ENCODE data around the gene TMEM178B.
A peak's percentile ranks its signal among the peaks of the same experiment; 100 is the strongest.
"Not testable (repeated sequence)": the region's sequence is repeated elsewhere in the genome, so short reads cannot be mapped to it uniquely, and the experiment has no call there.

TMEM178B gene

DNA sequence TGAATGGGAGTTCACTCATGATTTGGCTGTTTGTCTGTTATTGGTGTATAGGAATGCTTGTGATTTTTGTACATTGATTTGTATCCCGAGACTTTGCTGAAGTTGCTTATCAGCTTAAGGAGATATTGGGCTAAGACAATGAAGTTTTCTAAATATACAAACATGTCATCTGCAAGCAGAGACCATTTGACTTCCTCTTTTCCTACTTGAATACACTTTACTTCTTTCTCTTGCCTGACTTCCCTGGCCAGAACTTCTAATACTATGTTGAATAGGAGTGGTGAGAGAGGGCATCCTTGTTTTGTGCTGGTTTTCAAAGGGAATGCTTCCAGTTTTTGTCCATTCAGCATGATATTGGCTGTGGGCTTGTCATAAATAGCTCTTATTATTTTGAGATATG, 101.9 kb downstream of the TMEM178B start:
- DNase-seq; intact Hi-C loops (cut with DNase I): not testable (repeated sequence)

DNA sequence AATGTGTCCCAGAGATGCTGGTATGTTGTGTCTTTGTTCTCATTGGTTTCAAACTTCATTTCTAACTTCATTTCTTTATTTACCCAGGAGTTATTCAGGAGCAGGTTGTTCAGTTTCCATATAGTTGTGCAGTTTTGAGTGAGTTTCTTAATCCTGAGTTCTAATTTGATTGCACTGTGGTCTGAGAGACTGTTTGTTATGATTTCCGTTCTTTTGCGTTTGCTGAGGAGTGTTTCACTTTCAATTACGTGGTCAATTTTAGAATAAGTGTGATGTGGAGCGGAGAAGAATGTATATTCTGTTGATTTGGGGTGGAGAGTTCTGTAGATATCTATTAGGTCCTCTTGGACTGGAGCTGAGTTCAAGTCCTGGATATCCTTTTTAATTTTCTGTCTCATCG, 103.3 kb downstream of the TMEM178B start:
- intact Hi-C loops (cut with DNase I); DNase-seq: not testable (repeated sequence)

- intact Hi-C loops (cut with DNase I) = no loop called here
- no peak for DNase-seq
Measured at GRCh38 chr7:141178486-141179135, 104.7 kb downstream of the TMEM178B start.

DNA sequence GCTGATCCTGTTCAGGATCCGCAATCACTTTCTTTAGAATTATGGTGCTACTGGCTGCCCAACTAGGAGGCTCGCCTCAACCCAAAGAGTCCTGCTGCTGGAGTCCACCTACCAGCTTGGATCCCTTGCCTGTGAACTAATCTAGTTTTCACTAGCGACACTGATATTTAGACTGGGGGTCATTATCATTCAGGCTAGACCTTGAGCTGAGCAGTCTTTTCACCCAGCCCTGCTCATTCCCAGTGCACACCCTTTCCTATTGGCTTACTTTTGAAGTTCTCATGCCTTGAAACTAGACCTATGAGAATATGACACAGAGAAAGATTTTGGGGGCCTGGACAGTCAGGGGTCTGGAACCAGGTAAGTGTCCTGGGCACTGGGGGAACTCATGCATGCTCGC, 107.9 kb downstream of the TMEM178B start:
- intact Hi-C loops (cut with DNase I) = no loop called here
- no peak for DNase-seq

DNA sequence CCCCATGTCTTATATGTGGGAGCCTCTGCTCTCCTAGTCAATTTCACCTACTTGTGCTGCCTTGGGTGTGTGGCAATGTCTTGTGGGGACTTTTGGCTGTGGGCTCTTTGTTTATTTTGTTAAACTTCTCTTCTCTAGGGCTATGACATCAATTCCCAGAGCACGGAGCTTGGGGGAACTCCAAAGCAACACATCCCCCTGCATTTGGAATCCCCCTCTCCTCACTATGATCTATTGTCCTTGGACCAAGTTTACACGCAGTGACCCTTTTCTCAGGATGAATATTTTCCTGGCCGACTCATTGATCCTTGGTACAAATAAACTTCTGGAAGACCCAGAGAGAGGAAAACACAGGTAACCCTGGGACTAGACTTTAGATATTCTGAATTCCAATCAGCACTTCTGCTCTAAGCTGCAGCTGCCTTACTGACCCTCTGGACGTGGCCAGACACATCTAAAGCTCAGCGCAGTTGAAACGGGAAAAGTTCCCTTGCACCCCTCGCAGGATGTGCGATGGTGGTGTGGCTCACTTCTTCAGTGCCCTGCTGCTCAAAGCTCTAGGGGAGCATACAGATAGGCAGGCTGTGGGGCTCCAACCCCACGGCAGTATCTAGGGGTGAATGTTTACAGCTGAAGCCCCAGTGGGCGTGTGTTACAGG, 110.8 kb downstream of the TMEM178B start:
- intact Hi-C loops (cut with DNase I) = no loop called here

DNA sequence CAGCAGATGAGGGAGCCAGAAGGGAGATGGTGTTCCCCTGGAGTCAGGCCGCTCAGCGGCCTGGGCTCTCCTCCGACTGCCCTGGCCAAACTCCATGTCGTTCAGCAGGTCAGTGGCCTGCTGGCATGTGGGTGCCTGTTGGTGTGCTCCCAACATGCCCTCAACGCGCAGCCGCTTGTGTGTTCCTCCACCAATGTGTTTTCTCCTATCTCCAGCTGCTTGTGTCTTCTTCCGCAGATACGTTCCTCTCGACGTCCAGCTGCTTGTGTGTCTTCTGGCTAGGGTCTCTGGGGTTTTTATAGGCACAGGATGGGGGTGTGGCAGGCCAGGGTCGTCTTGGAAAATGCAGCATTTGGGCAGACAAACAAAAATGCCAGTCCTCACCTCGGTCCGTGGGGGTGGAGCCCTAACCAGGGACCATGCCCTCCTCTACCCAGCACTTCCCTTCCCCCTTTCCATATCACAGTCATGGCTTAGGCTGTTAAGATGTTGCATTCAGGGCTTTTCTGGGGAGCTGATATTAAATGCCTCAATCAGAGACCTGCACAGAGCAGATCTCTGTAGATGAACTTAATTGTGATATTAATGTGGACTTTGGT, 111.6 kb downstream of the TMEM178B start:
- intact Hi-C loops (cut with DNase I) = no loop called here
- no peak for DNase-seq

More for the DNA sequence above, 110.8 kb downstream of the TMEM178B start:
- no peak for DNase-seq

DNA sequence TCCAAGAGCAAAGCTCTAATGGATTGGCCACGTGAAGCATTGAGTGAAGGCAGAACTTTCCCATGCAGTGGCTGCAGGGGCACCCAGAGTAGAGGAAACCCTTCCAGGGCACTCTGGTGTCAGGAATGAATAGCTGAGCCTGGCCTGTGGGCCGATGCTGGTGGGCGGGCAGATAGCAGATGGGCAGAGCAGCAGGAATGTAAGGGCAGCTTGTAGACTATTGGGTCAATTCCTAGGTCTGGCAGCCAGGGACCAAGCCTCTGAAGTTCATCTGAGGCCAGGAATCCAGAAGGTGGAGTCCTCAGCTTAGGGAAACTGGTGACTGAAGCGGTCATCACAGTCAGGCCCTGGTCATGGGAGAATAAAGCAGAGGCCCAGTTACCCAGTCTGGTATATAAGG, 115.4 kb downstream of the TMEM178B start:
- intact Hi-C loops (cut with DNase I) = no loop called here

DNA sequence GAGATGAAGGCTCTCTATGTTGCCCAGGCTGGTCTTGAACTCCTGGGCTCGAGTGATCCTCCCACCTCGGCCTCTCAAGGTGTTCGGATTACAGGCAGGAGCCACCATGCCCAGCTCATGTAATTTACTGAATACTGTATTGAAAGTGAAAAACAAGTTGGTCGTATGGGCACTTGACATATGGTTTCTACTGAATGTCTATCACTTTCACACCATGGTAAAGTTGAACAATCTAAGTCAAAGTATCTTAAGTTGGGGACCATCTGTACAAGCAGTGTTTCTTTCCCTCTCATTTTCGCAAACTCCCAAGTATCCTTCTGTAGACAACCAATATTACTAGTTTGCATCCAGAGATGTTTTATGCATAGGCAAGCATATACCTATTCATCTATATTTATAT, 116.6 kb downstream of the TMEM178B start:
- intact Hi-C loops (cut with DNase I) = loop anchor here (10.0 kb wide), 1 partner anchor 64 kb away; no protein-coding TSS in a partner anchor
- no peak for DNase-seq

More for the DNA sequence above, 115.4 kb downstream of the TMEM178B start:
- no peak for DNase-seq

DNA sequence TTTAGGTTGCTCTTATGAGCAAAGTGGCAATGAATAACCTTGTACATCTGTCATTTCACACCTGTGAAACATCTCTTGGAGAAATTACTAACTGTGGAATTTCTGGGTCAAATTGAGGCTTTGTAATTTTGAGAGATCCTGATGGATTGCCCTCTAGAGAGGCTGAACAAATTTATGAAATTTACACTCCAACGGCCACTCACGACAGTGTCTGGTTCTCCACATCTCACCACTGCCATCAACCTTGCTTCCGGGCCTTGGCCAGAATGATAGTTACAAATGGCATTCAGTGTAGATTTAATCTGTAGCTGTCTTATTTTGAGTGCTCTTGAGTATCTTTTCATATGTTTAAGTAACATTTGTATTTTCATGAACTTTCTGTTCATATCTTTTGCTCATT, 117.4 kb downstream of the TMEM178B start:
- intact Hi-C loops (cut with DNase I) = loop anchor here (10.0 kb wide), 1 partner anchor 64 kb away; no protein-coding TSS in a partner anchor
- no peak for DNase-seq

DNA sequence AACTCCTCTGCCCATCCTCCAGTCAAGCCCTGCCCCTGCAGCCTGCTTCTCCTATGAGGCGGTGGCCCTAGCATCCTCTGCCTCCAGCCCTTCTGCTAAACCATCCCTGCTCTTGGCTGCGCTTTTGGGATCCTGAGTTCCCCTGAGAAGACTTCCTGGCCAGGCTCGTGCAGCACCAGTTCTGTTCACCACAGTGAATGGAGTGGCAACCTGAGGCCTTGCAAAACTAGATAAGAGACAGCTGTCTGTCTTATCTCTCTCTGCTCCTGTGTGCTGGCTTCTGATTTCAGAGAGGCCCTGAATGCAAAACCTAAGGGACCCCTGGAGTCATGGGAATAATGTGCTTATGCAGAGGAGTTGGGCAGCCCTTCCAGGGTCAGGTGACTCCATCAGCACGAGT, 119.2 kb downstream of the TMEM178B start:
- intact Hi-C loops (cut with DNase I) = loop anchor here (10.0 kb wide), 1 partner anchor 62 kb away; no protein-coding TSS in a partner anchor
- DNase-seq = no peak

- DNase-seq = not testable (repeated sequence)
- intact Hi-C loops (cut with DNase I) = loop anchor here (10.0 kb wide), 1 partner anchor 59 kb away; no protein-coding TSS in a partner anchor
Measured at GRCh38 chr7:141195722-141196121, 121.9 kb downstream of the TMEM178B start.

DNA sequence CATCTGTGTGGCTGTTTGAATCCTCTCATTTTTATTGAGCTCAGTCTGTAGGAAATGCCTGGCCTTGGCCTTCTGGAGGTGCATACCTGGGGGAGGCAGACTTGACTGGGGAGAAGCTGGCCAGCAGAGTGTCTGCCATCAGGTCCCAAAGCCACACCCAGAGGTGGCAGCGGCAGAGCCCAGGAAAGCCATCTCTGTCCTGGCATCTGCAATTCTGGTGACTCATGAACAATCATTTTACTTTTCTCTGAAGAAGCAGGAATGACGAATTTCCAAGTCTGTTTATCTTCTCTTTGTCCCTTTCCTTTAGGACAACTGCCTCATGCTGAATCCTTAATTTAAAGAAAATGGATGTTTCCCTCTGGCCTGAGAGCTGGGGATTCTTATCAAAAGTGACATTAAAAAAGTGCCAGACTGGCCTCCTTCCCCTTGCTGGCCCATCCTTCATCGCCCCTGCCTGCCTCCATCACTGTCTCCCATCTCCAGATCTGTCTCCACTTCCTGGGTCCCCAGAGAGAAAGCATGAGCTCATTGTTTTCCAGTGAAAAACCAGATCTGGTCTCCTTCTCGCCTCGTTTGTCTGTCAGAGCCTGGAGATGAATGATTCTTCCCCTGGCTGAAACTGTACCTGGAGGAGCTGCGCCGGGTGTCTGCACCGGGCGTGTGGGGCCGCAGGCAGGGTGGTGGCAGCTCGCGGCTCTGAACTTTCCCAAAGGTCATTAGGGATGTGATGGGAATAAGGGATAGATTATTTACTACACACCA, 124.5 kb downstream of the TMEM178B start:
- no peak for DNase-seq
- intact Hi-C loops (cut with DNase I) = loop anchor here (10.0 kb wide), 1 partner anchor 56 kb away; no protein-coding TSS in a partner anchor

DNA sequence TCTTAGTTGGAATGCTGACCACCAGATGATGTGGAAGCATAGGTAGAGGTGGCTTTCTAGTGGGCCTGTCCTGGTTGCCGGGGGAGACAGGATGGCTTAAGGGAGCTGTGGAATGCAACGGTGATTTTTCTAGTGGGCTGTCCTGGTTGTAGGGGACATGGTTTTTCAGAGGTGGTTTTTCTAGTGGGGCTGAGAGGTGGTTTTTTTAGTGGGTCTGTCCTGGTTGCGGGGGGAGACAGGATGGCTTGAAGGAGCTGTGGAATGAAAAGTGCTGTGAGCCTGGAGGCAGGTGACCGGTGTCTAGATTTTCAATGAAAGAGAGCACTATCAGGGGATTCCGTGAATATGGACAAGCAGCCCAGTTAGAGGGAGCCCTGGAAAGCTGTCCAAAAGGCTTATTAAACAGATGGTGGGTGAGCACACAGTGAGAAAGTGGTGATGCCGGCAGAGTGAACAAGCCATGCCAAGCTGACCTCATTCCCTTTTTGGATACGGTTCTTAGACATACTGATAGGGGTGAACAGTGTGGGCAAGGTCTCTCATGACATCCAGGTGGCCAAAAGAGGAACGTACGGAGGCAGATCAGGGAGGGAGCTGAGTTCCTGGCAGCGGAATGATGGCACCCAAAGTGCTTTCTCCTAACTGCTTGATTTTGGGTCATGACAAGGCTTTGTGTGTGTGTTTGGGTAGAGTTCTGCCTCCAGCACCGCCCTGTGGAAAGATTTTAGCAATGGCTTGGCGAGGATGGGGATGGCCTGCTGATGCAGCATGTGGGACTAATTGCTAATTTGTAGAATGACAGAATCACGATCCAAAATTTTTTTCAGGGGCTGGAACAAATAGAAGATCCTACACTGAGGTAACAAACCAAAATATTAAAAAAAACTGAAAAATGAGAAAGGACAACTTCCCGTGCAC, 126.6 kb downstream of the TMEM178B start:
- intact Hi-C loops (cut with DNase I) = loop anchor here (10.0 kb wide), 2 partner anchors 96 to 126 kb away; partner anchors contain the start of gene TMEM178B
- DNase-seq = no peak

DNA sequence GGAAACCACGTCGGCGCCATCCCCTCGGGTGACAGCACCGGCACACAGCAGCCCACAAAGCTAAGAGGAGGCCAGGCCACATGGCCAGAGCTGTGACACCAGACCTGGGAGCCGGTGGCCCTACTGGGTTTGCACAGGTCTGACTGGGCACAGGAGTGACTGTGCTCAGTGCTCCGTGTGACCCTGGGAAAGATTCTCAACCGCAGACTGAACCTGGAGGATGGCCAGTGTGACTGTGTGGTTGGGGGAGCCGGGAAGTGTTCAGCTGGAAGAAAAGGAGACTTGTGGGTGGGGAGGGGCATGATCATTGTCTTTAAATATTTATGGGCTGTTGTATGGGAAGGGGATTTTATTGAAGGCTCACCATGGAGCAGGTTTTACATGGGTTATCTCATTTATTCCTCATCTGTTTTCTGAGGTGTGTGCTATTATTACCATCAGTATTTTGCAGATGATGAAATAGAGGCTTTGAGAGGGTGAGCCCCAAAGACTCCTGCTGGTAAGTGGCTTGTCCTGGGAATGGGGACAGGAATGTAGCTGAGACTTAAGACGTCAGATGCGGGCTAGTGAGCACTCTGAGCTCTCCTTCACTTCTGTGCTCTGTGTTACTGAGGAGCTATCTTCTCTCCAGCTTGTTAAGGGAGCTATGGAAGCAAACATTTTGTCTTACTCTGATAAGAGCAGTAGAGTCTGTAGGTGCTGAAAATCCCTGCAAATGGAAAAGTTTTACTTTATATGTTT, 127.5 kb downstream of the TMEM178B start:
- intact Hi-C loops (cut with DNase I) = loop anchor here (10.0 kb wide), 2 partner anchors 97 to 127 kb away; partner anchors contain the start of gene TMEM178B
- no peak for DNase-seq

- DNase-seq = peak in 5 of 10 donors; percentile 20 to 90 (median 45)
Measured at GRCh38 chr7:141202535-141202934, 128.7 kb downstream of the TMEM178B start.

DNA sequence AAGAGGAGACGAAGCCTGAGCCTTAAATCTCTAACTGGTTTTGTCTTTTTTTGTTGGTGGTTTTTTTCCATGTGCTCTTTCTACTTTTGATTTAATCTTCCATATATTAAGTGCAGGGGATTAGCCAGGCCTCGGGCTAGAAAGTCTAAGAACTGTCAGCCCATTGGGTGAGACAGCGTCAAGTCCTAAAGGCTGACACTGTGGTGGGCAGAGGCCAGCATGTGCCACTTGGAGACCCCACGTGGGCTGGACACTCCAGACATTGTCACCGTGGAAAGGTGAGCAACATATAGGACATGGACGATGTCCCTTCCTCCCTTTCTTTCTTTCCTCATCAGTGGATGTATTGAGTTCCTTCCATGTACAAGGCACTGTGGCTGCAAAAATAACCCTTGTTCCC, 129.3 kb downstream of the TMEM178B start:
- DNase-seq = no peak
- intact Hi-C loops (cut with DNase I) = loop anchor here (10.0 kb wide), 2 partner anchors 98 to 128 kb away; partner anchors contain the start of gene TMEM178B

More at GRCh38 chr7:141202535-141202934, 128.7 kb downstream of the TMEM178B start:
- intact Hi-C loops (cut with DNase I) = loop anchor here (10.0 kb wide), 2 partner anchors 98 to 128 kb away; partner anchors contain the start of gene TMEM178B

GRCh38 chr7:141203586-141203985, 129.7 kb downstream of the TMEM178B start:
- no peak for DNase-seq
- intact Hi-C loops (cut with DNase I) = loop anchor here (10.0 kb wide), 2 partner anchors 99 to 129 kb away; partner anchors contain the start of gene TMEM178B

GRCh38 chr7:141207661-141208060, 133.8 kb downstream of the TMEM178B start:
- DNase-seq = no peak
- intact Hi-C loops (cut with DNase I) = loop anchor here (10.0 kb wide), 2 partner anchors 103 to 133 kb away; partner anchors contain the start of gene TMEM178B
